GM23338 (cell line): Measurements from ENCODE around the gene TOM1L2. TPM values are rescaled to one million over a fixed set of nuclear protein-coding genes. Genes with fewer than 3 reads are reported as not detected.

ENCODE experiments used
- ATAC-seq: fragments of 200-7000 bp; cut with Tn5 transposase; 3 replicates; pipeline ENCODE4 v1.9.1; 2020
- DNase-seq: peaks from one replicate; pipeline ENCODE4 v3.0.0-alpha.2; 2015; ENCODE audit warnings: low spot score
- H2AFZ ChIP-seq: fragments of 200-600 bp; sonication (generic); 2 replicates; pipeline ENCODE4 v1.8.0; 2016; ENCODE audit warnings: antibody characterized with exemption, mild to moderate bottlenecking, moderate library complexity
- H3F3A ChIP-seq: fragments of 200-600 bp; sonication (generic); replicated peaks from 2 replicates; pipeline ENCODE4 v1.8.0; 2017; ENCODE audit warnings: antibody characterized with exemption, mixed run types, low read depth
- H3K27ac ChIP-seq: fragments of 200-600 bp; sonication (generic); 2 replicates; pipeline ENCODE4 v1.6.1; 2016; ENCODE audit warnings: low read depth
- H3K27me3 ChIP-seq: fragments of 200-600 bp; sonication (generic); 2 replicates; pipeline ENCODE4 v1.8.0; 2016; ENCODE audit warnings: mild to moderate bottlenecking, mixed run types, moderate library complexity; ENCODE audit not compliant: insufficient read depth
- H3K36me3 ChIP-seq: fragments of 200-600 bp; sonication (generic); 2 replicates; pipeline ENCODE4 v1.8.0; 2016; ENCODE audit warnings: mild to moderate bottlenecking; ENCODE audit not compliant: insufficient read depth
- H3K4me1 ChIP-seq: fragments of 200-600 bp; sonication (generic); 2 replicates; pipeline ENCODE4 v1.8.0; 2016; ENCODE audit warnings: mild to moderate bottlenecking, moderate library complexity; ENCODE audit not compliant: insufficient read depth
- H3K4me2 ChIP-seq: fragments of 200-600 bp; sonication (generic); 2 replicates; pipeline ENCODE4 v1.7.1; 2017; ENCODE audit warnings: mixed run types
- H3K4me3 ChIP-seq: fragments of 200-600 bp; sonication (generic); 2 replicates; pipeline ENCODE4 v1.6.1; 2016; ENCODE audit warnings: mixed run types
- H3K79me2 ChIP-seq: fragments of 200-600 bp; sonication (generic); replicated peaks from 2 replicates; pipeline ENCODE4 v1.8.0; 2017; ENCODE audit warnings: mild to moderate bottlenecking; ENCODE audit not compliant: insufficient read depth
- H3K9me2 ChIP-seq: fragments of 200-600 bp; sonication (generic); 2 replicates; pipeline ENCODE4 v1.8.0; 2017; ENCODE audit not compliant: insufficient read depth
- H4K20me1 ChIP-seq: fragments of 200-600 bp; sonication (generic); replicated peaks from 2 replicates; pipeline ENCODE4 v1.8.0; 2017; ENCODE audit warnings: mild to moderate bottlenecking; ENCODE audit not compliant: insufficient read depth
- H3K27ac Mint-ChIP-seq: 2 replicates; pipeline ENCODE4 v1.8.0; 2020; ENCODE audit warnings: inconsistent platforms, mild to moderate bottlenecking, moderate library complexity, mixed read lengths
- H3K27me3 Mint-ChIP-seq: 3 replicates; pipeline ENCODE4 v1.8.0; 2022; ENCODE audit warnings: low read depth, mild to moderate bottlenecking, moderate library complexity, mixed read lengths, inconsistent platforms; ENCODE audit not compliant: insufficient read depth, poor library complexity
- H3K36me3 Mint-ChIP-seq: 3 replicates; pipeline ENCODE4 v1.8.0; 2021; ENCODE audit warnings: low read depth, mild to moderate bottlenecking, inconsistent platforms, moderate library complexity, mixed read lengths
- H3K4me1 Mint-ChIP-seq: 3 replicates; pipeline ENCODE4 v1.8.0; 2020; ENCODE audit warnings: mild to moderate bottlenecking, inconsistent platforms, mixed read lengths
- H3K4me3 Mint-ChIP-seq: 3 replicates; pipeline ENCODE4 v1.8.0; 2021; ENCODE audit warnings: moderate library complexity, mild to moderate bottlenecking, inconsistent platforms, mixed read lengths
- H3K9me3 Mint-ChIP-seq: 3 replicates; pipeline ENCODE4 v1.8.0; 2020; ENCODE audit warnings: moderate library complexity, mild to moderate bottlenecking, inconsistent platforms, mixed read lengths
- CREB1 ChIP-seq: fragments of 250-450 bp; sonication (Bioruptor Pico); IDR thresholded peaks from 2 replicates; pipeline ENCODE4 v1.5.0; 2020; ENCODE audit warnings: low read depth, mild to moderate bottlenecking, moderate library complexity
- CTCF ChIP-seq, 2 experiments: fragments of 200-600 bp in 1 of 2; sonication (generic) in 1 of 2; conservative IDR thresholded peaks; 2 replicates each; pipeline versions ENCODE4 v1.5.1 to v1.6.1; 2016 to 2017; ENCODE audit warnings: antibody characterized with exemption in 2 of 2, low read depth in 2 of 2, mild to moderate bottlenecking in 2 of 2, moderate library complexity in 1 of 2
- ETS1 ChIP-seq: IDR thresholded peaks from 2 replicates; pipeline ENCODE4 v1.6.1; 2016; ENCODE audit warnings: antibody characterized with exemption
- EZH2 ChIP-seq: fragments of 200-600 bp; sonication (generic); IDR thresholded peaks from one replicate; pipeline ENCODE4 v1.8.0; 2017; ENCODE audit warnings: antibody characterized with exemption, mild to moderate bottlenecking, low read depth; ENCODE audit not compliant: unreplicated experiment
- EZH2phosphoT487 ChIP-seq: fragments of 200-600 bp; sonication (generic); IDR thresholded peaks from one replicate; pipeline ENCODE4 v1.8.1; 2018; ENCODE audit warnings: antibody characterized with exemption; ENCODE audit not compliant: unreplicated experiment
- JUNB ChIP-seq: IDR thresholded peaks from one replicate; pipeline ENCODE4 v1.6.1; 2016; ENCODE audit warnings: antibody characterized with exemption; ENCODE audit not compliant: unreplicated experiment
- POLR2AphosphoS5 ChIP-seq: IDR thresholded peaks from 2 replicates; pipeline ENCODE4 v1.6.1; 2016; ENCODE audit warnings: antibody characterized with exemption, low read depth
- REST ChIP-seq: IDR thresholded peaks from one replicate; pipeline ENCODE4 v1.6.1; 2018; ENCODE audit warnings: antibody characterized with exemption; ENCODE audit not compliant: unreplicated experiment
- STAT1 ChIP-seq: IDR thresholded peaks from one replicate; pipeline ENCODE4 v1.6.1; 2016; ENCODE audit warnings: antibody characterized with exemption; ENCODE audit not compliant: unreplicated experiment
- ZNF114 ChIP-seq: fragments of 250-450 bp; sonication (Bioruptor Pico); IDR thresholded peaks from 2 replicates; pipeline ENCODE4 v1.5.0; 2020; ENCODE audit warnings: mild to moderate bottlenecking, moderate library complexity
- ZNF331 ChIP-seq: fragments of 250-450 bp; sonication (Bioruptor Pico); IDR thresholded peaks from 2 replicates; pipeline ENCODE4 v1.5.0; 2020; ENCODE audit warnings: low read depth, mild to moderate bottlenecking, moderate library complexity
- polyA plus RNA-seq: library from polyadenylated mRNA; unstranded; fragments of >200 nt; fragmentation: Nextera tagmentation; extraction: Ambion mirVana; gene quantifications from 2 replicates; pipeline ENCODE4 v1.2.1, GENCODE V29; 2016
- total RNA-seq: library from RNA; depleted of rRNA; stranded (reverse); fragments of >200 nt; shearing (Covaris generic); gene quantifications from 2 replicates; pipeline ENCODE4 v1.2.3, GENCODE V29; 2014
- TF ChIP-seq, protein P1 (sequence below): fragments of 250-450 bp; sonication (Bioruptor Pico); IDR thresholded peaks from 2 replicates; pipeline ENCODE4 v1.5.0; 2020; ENCODE audit warnings: mild to moderate bottlenecking, moderate library complexity

Gene TOM1L2
- total and polyA plus RNA-seq, 2 experiments from 2014 or later, result 3.3 TPM

GRCh38 chr17:17985153-17985552, 13.0 kb upstream of the TOM1L2 start (continued):
- TF ChIP-seq STAT1, result no peak
- TF ChIP-seq ZNF331 (CRISPR knock-in tag), result no peak
- TF ChIP-seq ZNF114 (CRISPR knock-in tag), result no peak

DNA sequence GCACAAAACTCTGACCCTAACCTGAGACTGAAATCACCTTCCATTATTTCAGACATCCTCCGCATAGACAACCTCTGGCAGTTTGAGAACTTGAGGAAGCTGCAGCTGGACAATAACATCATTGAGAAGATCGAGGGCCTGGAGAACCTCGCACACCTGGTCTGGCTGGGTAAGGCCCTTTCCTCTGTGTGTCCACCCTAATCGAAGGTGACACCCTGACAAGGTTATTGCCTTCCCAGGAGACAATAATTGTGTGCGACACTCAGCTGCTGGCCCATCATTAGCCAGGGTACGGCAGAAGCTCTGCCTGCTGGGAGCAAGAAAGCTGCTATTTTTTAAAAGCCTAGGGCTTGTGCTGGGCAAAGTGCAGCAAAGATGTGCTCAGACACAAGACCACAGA, 11.6 kb upstream of the TOM1L2 start:
- H3K27ac ChIP-seq, result no peak overlapping the region
- H3K36me3 ChIP-seq, result no peaks in the 10 kb centered on the region
- Mint-ChIP-seq H3K4me3 (no peak overlapping the region), H3K4me1 (no peaks in the 10 kb centered on the region), H3K27me3 (peaks cover 4% of the 10 kb centered on the region), H3K27ac (no peak overlapping the region), H3K36me3 (no peaks in the 10 kb centered on the region), H3K9me3 (no peaks in the 10 kb centered on the region)
- H4K20me1 ChIP-seq, result no peaks in the 10 kb centered on the region
- DNase-seq (no peak), ATAC-seq (no peak)
- H3K27me3 ChIP-seq, result no peaks in the 10 kb centered on the region
- no peaks in the 10 kb centered on the region for H3K4me1 ChIP-seq
- no peak overlapping the region for H3K4me2 ChIP-seq
- H3K79me2 ChIP-seq, result no peaks in the 10 kb centered on the region
- H3F3A ChIP-seq, result no peaks in the 10 kb centered on the region
- H2AFZ ChIP-seq, result no peak overlapping the region
- H3K9me2 ChIP-seq, result no peaks in the 10 kb centered on the region
- no peak for TF ChIP-seq CTCF (conservative IDR thresholded peaks at IDR 0.05; ENCODE audit: low read depth in 2 of 2)
- TF ChIP-seq EZH2phosphoT487, result no peak
- TF ChIP-seq ETS1, result no peak
- TF ChIP-seq, protein P1, sequence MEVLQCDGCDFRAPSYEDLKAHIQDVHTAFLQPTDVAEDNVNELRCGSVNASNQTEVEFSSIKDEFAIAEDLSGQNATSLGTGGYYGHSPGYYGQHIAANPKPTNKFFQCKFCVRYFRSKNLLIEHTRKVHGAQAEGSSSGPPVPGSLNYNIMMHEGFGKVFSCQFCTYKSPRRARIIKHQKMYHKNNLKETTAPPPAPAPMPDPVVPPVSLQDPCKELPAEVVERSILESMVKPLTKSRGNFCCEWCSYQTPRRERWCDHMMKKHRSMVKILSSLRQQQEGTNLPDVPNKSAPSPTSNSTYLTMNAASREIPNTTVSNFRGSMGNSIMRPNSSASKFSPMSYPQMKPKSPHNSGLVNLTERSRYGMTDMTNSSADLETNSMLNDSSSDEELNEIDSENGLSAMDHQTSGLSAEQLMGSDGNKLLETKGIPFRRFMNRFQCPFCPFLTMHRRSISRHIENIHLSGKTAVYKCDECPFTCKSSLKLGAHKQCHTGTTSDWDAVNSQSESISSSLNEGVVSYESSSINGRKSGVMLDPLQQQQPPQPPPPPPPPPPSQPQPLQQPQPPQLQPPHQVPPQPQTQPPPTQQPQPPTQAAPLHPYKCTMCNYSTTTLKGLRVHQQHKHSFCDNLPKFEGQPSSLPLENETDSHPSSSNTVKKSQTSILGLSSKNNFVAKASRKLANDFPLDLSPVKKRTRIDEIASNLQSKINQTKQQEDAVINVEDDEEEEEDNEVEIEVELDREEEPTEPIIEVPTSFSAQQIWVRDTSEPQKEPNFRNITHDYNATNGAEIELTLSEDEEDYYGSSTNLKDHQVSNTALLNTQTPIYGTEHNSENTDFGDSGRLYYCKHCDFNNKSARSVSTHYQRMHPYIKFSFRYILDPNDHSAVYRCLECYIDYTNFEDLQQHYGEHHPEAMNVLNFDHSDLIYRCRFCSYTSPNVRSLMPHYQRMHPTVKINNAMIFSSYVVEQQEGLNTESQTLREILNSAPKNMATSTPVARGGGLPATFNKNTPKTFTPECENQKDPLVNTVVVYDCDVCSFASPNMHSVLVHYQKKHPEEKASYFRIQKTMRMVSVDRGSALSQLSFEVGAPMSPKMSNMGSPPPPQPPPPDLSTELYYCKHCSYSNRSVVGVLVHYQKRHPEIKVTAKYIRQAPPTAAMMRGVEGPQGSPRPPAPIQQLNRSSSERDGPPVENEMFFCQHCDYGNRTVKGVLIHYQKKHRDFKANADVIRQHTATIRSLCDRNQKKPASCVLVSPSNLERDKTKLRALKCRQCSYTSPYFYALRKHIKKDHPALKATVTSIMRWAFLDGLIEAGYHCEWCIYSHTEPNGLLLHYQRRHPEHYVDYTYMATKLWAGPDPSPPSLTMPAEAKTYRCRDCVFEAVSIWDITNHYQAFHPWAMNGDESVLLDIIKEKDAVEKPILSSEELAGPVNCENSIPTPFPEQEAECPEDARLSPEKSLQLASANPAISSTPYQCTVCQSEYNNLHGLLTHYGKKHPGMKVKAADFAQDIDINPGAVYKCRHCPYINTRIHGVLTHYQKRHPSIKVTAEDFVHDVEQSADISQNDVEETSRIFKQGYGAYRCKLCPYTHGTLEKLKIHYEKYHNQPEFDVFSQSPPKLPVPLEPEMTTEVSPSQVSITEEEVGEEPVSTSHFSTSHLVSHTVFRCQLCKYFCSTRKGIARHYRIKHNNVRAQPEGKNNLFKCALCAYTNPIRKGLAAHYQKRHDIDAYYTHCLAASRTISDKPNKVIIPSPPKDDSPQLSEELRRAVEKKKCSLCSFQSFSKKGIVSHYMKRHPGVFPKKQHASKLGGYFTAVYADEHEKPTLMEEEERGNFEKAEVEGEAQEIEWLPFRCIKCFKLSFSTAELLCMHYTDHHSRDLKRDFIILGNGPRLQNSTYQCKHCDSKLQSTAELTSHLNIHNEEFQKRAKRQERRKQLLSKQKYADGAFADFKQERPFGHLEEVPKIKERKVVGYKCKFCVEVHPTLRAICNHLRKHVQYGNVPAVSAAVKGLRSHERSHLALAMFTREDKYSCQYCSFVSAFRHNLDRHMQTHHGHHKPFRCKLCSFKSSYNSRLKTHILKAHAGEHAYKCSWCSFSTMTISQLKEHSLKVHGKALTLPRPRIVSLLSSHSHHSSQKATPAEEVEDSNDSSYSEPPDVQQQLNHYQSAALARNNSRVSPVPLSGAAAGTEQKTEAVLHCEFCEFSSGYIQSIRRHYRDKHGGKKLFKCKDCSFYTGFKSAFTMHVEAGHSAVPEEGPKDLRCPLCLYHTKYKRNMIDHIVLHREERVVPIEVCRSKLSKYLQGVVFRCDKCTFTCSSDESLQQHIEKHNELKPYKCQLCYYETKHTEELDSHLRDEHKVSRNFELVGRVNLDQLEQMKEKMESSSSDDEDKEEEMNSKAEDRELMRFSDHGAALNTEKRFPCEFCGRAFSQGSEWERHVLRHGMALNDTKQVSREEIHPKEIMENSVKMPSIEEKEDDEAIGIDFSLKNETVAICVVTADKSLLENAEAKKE (CRISPR knock-in tag), result no peak
- no peak for TF ChIP-seq ZNF114 (CRISPR knock-in tag)
- no peak for TF ChIP-seq CREB1 (CRISPR knock-in tag)
- no peak for TF ChIP-seq STAT1
- no peak for TF ChIP-seq JUNB
- no peak for TF ChIP-seq ZNF331 (CRISPR knock-in tag)
- no peak for TF ChIP-seq EZH2
- TF ChIP-seq POLR2AphosphoS5, result no peak
- TF ChIP-seq REST, result no peak
- no peak overlapping the region for H3K4me3 ChIP-seq
